GM20000 (cell line): ENCODE results near the gene MINDY4.
"Not testable (repeated sequence)": the region's sequence is repeated elsewhere in the genome, so short reads cannot be mapped to it uniquely, and the experiment has no call there.

ENCODE experiments used
- DNase-seq: peaks from one replicate; pipeline ENCODE4 v3.0.0; 2012; ENCODE audit warnings: low spot score
- TF ChIP-seq, protein P1 (sequence below): IDR thresholded peaks from 2 replicates; pipeline ENCODE4 v1.5.1; 2012; ENCODE audit warnings: mild to moderate bottlenecking, control low read depth; ENCODE audit errors: extremely low read depth, missing control alignments

Gene MINDY4

DNA sequence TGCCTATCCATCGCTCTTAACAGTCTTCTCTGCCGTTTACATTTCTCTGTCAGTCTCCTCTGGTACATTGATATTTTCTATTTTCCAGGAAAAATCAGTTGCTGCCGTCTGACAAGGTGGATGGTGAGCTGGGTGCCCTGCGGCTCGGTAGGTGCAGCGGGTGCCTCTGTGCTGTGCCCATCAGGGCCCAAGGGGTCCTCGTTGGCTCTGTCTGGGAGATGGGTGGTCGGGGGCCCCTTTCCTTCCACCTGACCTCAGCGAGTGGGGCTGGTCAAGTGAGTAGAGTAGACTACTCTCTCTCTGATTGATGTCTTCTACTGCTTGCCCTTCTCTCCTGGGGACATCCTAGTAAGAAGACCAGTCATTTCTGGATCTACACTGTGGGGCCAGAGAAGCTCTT is 57.4 kb downstream of the MINDY4 start:
- DNase-seq: no peak
- TF ChIP-seq, protein P1, sequence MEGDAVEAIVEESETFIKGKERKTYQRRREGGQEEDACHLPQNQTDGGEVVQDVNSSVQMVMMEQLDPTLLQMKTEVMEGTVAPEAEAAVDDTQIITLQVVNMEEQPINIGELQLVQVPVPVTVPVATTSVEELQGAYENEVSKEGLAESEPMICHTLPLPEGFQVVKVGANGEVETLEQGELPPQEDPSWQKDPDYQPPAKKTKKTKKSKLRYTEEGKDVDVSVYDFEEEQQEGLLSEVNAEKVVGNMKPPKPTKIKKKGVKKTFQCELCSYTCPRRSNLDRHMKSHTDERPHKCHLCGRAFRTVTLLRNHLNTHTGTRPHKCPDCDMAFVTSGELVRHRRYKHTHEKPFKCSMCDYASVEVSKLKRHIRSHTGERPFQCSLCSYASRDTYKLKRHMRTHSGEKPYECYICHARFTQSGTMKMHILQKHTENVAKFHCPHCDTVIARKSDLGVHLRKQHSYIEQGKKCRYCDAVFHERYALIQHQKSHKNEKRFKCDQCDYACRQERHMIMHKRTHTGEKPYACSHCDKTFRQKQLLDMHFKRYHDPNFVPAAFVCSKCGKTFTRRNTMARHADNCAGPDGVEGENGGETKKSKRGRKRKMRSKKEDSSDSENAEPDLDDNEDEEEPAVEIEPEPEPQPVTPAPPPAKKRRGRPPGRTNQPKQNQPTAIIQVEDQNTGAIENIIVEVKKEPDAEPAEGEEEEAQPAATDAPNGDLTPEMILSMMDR: no peak

DNA sequence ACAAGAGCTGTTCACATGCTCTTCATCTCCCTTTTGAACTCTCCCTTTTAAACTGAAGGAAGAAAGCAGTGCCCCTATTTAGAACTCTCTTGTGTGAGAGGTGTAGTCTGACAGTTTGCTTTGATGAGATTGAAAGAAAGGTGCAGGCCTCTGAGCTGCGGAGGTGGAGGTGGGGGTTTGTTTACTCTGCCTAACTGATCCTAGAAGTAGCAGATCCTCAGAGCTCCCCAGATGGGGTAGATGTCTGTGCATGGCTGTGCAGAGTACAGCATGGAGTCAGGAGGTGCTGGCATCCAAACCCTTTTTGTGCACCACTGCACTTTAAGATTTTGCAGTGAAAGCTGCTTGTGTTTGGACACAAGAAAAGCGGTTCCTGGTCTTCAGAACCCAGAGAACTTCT is 58.3 kb downstream of the MINDY4 start:
- TF ChIP-seq, protein P1: no peak
- DNase-seq: no peak

DNA sequence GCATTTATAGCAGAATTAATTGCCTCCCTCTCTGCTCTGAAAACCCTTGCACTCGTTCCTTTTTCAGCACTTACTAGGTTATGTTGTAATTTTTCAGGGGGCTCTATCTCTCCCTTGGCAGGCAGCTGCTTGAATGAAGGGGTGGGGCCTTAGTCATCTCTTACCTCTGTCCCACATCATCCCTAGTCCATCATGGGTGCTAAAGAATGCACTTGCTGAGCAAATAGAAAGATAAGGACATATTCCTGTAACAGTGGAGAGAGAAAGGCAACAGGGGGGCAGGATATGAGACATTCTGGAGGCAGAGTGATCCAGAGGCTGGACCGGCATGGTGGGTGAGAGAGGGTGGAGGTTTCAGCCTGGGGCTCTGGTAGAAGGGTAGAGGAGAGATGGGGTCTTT is 60.0 kb downstream of the MINDY4 start:
- TF ChIP-seq, protein P1: no peak

DNA sequence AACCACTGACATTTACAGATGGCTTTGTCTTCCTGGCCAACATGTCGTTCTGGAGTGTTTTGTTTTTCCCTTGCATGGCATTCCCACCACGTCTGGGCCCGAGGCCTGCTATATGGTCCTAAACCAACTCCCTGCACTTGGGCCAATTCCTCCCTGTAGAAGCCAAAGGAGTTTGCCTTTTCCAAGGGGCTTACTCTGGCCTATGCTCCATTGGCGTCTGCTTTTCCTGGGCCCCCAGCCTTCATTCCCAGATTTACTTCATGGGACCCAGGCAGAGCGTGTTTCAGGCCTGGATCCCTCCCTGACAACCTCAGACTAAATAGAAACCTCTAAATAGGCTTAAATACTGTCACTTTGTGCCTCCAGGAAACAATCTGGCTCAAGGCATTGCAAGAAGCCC is 60.7 kb downstream of the MINDY4 start:
- DNase-seq: no peak
- TF ChIP-seq, protein P1: no peak

More for the DNA sequence above, 60.0 kb downstream of the MINDY4 start:
- DNase-seq: no peak

DNA sequence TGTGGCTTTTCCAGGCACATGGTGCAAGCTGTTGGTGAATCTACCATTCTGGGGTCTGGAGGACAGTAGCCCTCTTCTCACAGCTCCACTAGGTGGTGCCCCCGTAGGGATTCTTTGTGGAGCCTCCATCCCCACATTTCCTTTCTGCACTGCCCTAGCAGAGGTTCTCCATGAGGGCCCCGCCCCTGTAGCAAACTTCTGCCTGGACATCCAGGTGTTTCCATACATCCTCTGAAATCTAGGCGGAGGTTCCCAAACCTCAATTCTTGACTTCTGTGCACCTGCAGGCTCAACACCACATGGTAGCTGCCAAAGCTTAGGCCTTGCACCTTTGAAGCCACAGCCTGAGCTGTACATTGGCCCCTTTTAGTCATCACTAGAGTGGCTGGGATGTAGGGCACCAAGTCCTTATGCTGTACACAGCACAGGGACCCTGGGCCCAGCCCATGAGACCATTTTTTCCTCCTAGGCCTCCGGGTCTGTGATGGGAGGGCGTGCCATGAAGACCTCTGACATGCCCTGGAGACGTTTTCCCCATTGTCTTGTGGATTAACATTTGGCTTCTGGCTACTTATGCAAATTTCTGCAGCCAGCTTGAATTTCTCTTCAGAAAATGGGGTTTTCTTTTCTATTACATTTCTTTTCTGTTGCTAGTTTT is 62.9 kb downstream of the MINDY4 start:
- DNase-seq: not testable (repeated sequence)

DNA sequence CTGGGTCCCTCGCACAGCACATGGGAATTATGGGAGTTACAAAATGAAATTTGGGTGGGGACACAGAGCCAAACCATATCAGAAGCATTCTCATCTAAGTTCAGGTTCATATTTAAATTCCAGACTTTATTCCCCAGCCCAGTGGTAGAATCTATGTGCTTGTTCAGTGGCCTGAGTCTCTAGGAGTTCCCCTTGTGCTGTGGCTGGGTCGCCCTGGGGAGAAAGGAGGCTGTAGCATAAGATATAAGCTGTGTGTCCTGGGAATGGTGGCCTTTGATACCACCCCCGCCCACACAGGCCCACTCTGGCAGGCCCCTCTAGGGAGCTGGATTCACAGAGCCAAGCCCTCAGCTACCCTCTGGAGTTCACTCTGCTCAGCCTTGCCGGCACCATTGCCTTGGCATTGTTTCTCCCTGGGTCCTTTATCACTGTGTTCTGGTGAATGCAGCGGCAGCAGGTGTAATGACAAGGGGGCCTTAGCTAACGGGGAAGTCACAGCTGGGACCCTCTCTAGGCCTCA is 64.2 kb downstream of the MINDY4 start:
- no peak for DNase-seq
- TF ChIP-seq, protein P1: no peak

DNA sequence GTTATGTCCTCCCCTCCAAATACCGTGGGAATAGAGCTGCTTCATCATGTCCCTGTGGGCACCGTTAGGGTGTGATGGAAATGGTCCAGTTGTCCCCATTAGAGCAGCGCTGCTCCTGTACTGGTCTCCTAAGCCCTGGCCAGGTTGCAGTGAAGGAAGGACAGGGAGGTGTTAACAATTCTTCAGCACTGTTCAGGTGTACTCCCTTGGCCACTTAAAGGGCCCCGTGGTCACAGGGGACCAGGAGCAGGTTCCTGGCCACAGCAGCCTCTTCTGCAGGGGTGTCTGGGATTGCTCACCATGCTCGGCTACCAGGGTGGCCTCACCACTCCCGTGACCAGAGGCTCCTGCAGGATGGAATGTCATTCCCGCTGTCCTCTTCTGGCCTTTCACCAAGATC is 65.8 kb downstream of the MINDY4 start:
- no peak for DNase-seq
- TF ChIP-seq, protein P1: no peak

DNA sequence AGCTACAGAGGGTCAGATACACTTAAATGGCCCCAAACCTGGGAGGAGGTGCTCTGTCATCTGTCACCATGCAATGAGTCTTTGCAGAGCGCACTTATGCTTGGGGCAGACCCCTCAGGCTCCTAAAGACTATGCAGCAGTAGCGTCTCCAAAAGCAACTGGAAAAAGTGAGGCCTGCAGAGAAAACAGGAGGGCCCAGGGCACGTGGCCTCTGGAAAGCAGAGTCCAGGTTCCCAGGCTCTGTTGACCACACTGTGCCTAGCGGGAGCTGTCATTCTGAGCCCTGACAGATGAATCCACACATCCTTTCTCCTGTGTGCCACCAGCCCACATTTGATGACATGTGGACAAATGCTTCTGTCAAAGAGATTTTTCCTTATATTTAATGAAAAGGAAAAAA is 66.4 kb downstream of the MINDY4 start:
- TF ChIP-seq, protein P1: no peak
- DNase-seq: no peak
